ENCODE measurements around the gene BRMS1. TPM values are rescaled to one million over a fixed set of nuclear protein-coding genes. Genes with fewer than 3 reads are reported as not detected.
A peak's percentile ranks its signal among the peaks of the same experiment; 100 is the strongest.

BRMS1 gene
- total and polyA plus RNA-seq, 10 of the 15 experiments (the other 5 are each of a cell fraction or from before 2014, with no cell fraction given) = 2.1 to 85.3 (median 48.5) TPM

- DNase-seq (ENCODE audit: low read depth, low spot score) = no peak
- no peak overlapping the region for H3K9ac ChIP-seq (ENCODE audit: control insufficient read depth, insufficient read depth, low read length)
These were observed 52.2 kb downstream of the BRMS1 start for GRCh38 chr11:66292543-66293332.

More at GRCh38 chr11:66292543-66293332, 52.2 kb downstream of the BRMS1 start:
- no TSS peak for BruUV-seq (replicated peaks)
- in situ Hi-C loops (cut with MboI) (no loop called here), intact Hi-C loops (cut with micrococcal nuclease; ENCODE audit: unreplicated experiment) (no loop called here)
- ATAC-seq (no peak), FAIRE-seq (no peak)
- H3K79me2 ChIP-seq (ENCODE audit: control insufficient read depth, insufficient read depth, low read length) = peaks cover 10% of the 10 kb centered on the region
- H3K27ac ChIP-seq (ENCODE audit: control insufficient read depth, insufficient read depth) = no peak overlapping the region
- no peaks in the 10 kb centered on the region for H4K20me1 ChIP-seq (ENCODE audit: control insufficient read depth, insufficient read depth)
- peaks cover 12% of the 10 kb centered on the region for H3K4me1 ChIP-seq (ENCODE audit: control insufficient read depth, insufficient read depth, low read length)
- TF ChIP-seq TBL1XR1 (IDR thresholded peaks at IDR 0.05; ENCODE audit: low read depth, low read length) = no peak
- peak in 1 of 2 experiments; percentile 59; a peak in 2 of 4 replicates for TF ChIP-seq BHLHE40 (IDR thresholded peaks at IDR 0.05; ENCODE audit: borderline replicate concordance in 1 of 2, low read depth in 2 of 2, low read length in 1 of 2)
- TF ChIP-seq SP1 (IDR thresholded peaks at IDR 0.05; ENCODE audit: low read depth, low read length) = no peak
- no peak for TF ChIP-seq ATF2 (IDR thresholded peaks at IDR 0.05; ENCODE audit: low read length)
- ChIA-PET SMC1A (ENCODE audit: uncharacterized antibody, unreplicated experiment) (no interaction called here), CTCF (no interaction called here), RAD21 (ENCODE audit: unreplicated experiment) (no interaction called here), POLR2A (no interaction called here)
- no peaks in the 10 kb centered on the region for H3K9me3 ChIP-seq (replicated peaks; ENCODE audit: control insufficient read depth, insufficient read depth, low read length)
- H3K4me2 ChIP-seq (ENCODE audit: control insufficient read depth, insufficient read depth) = no peak overlapping the region
- peaks cover 2 to 7% of the 10 kb centered on the region in 2 experiments; a peak in 2 of 4 replicates for H3K27me3 ChIP-seq (replicated peaks in 1 of 2; ENCODE audit: control insufficient read depth in 2 of 2, insufficient read depth in 2 of 2, low read length in 1 of 2)
- H3K36me3 ChIP-seq (ENCODE audit: control insufficient read depth in 2 of 2, insufficient read depth in 2 of 2, low read length in 1 of 2) = no peaks in the 10 kb centered on the region
- H3K4me3 ChIP-seq = no peak overlapping the region
- 10% methylated on average over 17 of the region's 17 CpGs for WGBS (ENCODE audit: insufficient coverage, insufficient replicate concordance, low lambda C conversion rate, missing lambda C conversion rate)
- H2AFZ ChIP-seq (ENCODE audit: control insufficient read depth, low read depth, low read length) = no peak overlapping the region

Data from GM12878 (cell line).